ENCODE data around the gene CDKAL1. TPM values are rescaled to one million over a fixed set of nuclear protein-coding genes. Genes with fewer than 3 reads are reported as not detected.

The CDKAL1 gene
- total and polyA plus RNA-seq, 2 of the 13 experiments (the other 11 are each of a cell fraction or from before 2014, with no cell fraction given) = 9.5 to 27.7 TPM

DNA sequence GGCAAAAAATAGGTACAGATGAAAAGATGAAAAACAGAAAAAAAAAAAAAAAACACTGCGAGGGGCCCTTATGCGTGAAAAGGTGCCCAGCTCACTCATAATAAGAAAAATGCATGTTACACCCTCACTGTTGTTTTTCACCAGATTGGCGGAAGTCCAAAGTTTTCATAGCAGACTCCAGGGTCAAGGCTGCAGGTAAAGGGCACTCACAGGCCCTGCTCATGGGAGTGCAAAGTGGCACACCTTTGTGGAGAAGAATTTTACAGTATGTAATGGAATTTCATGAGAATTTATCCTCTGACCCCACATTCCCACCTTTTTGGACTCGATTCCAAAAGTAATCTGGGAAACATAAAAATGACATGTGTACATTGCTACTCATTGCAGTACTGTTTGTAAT, 108.2 kb downstream of the CDKAL1 start (continued):
- no peak for TF ChIP-seq PHB2 (IDR thresholded peaks at IDR 0.05; ENCODE audit: partially characterized antibody)
- no peak for TF ChIP-seq ZSCAN12 (CRISPR knock-in tag; IDR thresholded peaks at IDR 0.05)
- no peak for TF ChIP-seq ZNF235 (CRISPR knock-in tag; IDR thresholded peaks at IDR 0.05; ENCODE audit: borderline replicate concordance)
- no peak for TF ChIP-seq ZNF468 (CRISPR knock-in tag; IDR thresholded peaks at IDR 0.05)
- TF ChIP-seq, protein P1, sequence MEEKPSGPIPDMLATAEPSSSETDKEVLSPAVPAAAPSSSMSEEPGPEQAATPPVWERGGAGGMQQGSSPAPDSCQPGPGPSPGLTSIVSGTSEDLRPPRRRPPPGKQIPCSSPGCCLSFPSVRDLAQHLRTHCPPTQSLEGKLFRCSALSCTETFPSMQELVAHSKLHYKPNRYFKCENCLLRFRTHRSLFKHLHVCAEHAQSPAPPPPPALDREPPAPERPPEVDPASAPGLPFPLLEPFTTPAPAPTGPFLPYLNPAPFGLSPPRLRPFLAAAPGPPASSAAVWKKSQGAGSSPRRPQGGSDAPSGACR (CRISPR knock-in tag; IDR thresholded peaks at IDR 0.05) = no peak
- no peak for TF ChIP-seq NFIB (CRISPR knock-in tag; IDR thresholded peaks at IDR 0.05; ENCODE audit: borderline replicate concordance)
- no peak for TF ChIP-seq ZNF20 (CRISPR knock-in tag; IDR thresholded peaks at IDR 0.05)
- TF ChIP-seq ZNF501 (CRISPR knock-in tag; IDR thresholded peaks at IDR 0.05) = peak; percentile 46; the same call in 1 of the 2 replicates
- no peak for TF ChIP-seq ZNF772 (CRISPR knock-in tag; IDR thresholded peaks at IDR 0.05)
- TF ChIP-seq HHEX (CRISPR knock-in tag; IDR thresholded peaks at IDR 0.05) = no peak
- peak; percentile 52 for TF ChIP-seq NR2C2 (CRISPR knock-in tag; IDR thresholded peaks at IDR 0.05; ENCODE audit: borderline replicate concordance)
- 0 out of 2 replicates have a peak, but pooled peaks have one; percentile 16 for TF ChIP-seq NCOA2 (CRISPR knock-in tag; IDR thresholded peaks at IDR 0.05)
- TF ChIP-seq RXRB (CRISPR knock-in tag; IDR thresholded peaks at IDR 0.05; ENCODE audit: borderline replicate concordance) = peak; percentile 58
- no peak for TF ChIP-seq MBNL3 (CRISPR knock-in tag; conservative IDR thresholded peaks at IDR 0.05)
- peak; percentile 50; the same call in 1 of the 2 replicates for TF ChIP-seq MED1 (CRISPR knock-in tag; IDR thresholded peaks at IDR 0.05)
- TF ChIP-seq ZNF33A (CRISPR knock-in tag; IDR thresholded peaks at IDR 0.05; ENCODE audit: borderline replicate concordance) = no peak
- no peak for TF ChIP-seq GABPA (IDR thresholded peaks at IDR 0.05; ENCODE audit: low read depth, low read length)
- TF ChIP-seq GABPA (CRISPR knock-in tag; IDR thresholded peaks at IDR 0.05; ENCODE audit: low read depth) = no peak
- 0 out of 2 replicates have a peak, but pooled peaks have one; percentile 26 for TF ChIP-seq ZNF441 (CRISPR knock-in tag; IDR thresholded peaks at IDR 0.05; ENCODE audit: borderline replicate concordance)
- TF ChIP-seq ZMYM4 (CRISPR knock-in tag; IDR thresholded peaks at IDR 0.05) = peak; percentile 93
- TF ChIP-seq TOPORS (CRISPR knock-in tag; IDR thresholded peaks at IDR 0.05) = no peak
- no peak for TF ChIP-seq REPIN1 (CRISPR knock-in tag; IDR thresholded peaks at IDR 0.05; ENCODE audit: borderline replicate concordance, low read depth)
- TF ChIP-seq SOX6 (IDR thresholded peaks at IDR 0.05) = no peak
- TF ChIP-seq SOX6 (CRISPR knock-in tag; IDR thresholded peaks at IDR 0.05) = peak; percentile 56; the same call in 1 of the 2 replicates
- TF ChIP-seq, protein P2, sequence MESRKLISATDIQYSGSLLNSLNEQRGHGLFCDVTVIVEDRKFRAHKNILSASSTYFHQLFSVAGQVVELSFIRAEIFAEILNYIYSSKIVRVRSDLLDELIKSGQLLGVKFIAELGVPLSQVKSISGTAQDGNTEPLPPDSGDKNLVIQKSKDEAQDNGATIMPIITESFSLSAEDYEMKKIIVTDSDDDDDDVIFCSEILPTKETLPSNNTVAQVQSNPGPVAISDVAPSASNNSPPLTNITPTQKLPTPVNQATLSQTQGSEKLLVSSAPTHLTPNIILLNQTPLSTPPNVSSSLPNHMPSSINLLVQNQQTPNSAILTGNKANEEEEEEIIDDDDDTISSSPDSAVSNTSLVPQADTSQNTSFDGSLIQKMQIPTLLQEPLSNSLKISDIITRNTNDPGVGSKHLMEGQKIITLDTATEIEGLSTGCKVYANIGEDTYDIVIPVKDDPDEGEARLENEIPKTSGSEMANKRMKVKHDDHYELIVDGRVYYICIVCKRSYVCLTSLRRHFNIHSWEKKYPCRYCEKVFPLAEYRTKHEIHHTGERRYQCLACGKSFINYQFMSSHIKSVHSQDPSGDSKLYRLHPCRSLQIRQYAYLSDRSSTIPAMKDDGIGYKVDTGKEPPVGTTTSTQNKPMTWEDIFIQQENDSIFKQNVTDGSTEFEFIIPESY (CRISPR knock-in tag; IDR thresholded peaks at IDR 0.05) = peak; percentile 97
- peak in 1 of 2 experiments; percentile 69; a peak in 2 of 4 replicates for TF ChIP-seq EP300 (IDR thresholded peaks at IDR 0.05; ENCODE audit: low read depth in 2 of 2, low read length in 2 of 2)
- no peak for TF ChIP-seq EP300 (CRISPR knock-in tag; IDR thresholded peaks at IDR 0.05; ENCODE audit: borderline replicate concordance)
- 0 out of 2 replicates have a peak, but pooled peaks have one; percentile 16 for TF ChIP-seq ERF (CRISPR knock-in tag; IDR thresholded peaks at IDR 0.05)
- TF ChIP-seq, protein P3, sequence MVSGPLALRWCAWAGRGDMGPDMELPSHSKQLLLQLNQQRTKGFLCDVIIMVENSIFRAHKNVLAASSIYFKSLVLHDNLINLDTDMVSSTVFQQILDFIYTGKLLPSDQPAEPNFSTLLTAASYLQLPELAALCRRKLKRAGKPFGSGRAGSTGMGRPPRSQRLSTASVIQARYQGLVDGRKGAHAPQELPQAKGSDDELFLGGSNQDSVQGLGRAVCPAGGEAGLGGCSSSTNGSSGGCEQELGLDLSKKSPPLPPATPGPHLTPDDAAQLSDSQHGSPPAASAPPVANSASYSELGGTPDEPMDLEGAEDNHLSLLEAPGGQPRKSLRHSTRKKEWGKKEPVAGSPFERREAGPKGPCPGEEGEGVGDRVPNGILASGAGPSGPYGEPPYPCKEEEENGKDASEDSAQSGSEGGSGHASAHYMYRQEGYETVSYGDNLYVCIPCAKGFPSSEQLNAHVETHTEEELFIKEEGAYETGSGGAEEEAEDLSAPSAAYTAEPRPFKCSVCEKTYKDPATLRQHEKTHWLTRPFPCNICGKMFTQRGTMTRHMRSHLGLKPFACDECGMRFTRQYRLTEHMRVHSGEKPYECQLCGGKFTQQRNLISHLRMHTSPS (CRISPR knock-in tag; IDR thresholded peaks at IDR 0.05; ENCODE audit: low read depth) = peak; percentile 53; the same call in 1 of the 2 replicates
- TF ChIP-seq HMG20A (CRISPR knock-in tag; IDR thresholded peaks at IDR 0.05; ENCODE audit: borderline replicate concordance) = peak; percentile 47; the same call in 1 of the 2 replicates
